ENCODE measurements around the gene FAM107B.
"Not testable (repeated sequence)": the region's sequence is repeated elsewhere in the genome, so short reads cannot be mapped to it uniquely, and the experiment has no call there.

FAM107B gene

GRCh38 chr10:14728346-14728745, 46.4 kb downstream of the FAM107B start:
- H3K4me1 Mint-ChIP-seq (ENCODE audit: low read depth) = peaks cover 23% of the 10 kb centered on the region
- H3K27me3 Mint-ChIP-seq = no peaks in the 10 kb centered on the region
- peaks cover 4% of the 10 kb centered on the region for H3K9me3 Mint-ChIP-seq (ENCODE audit: low read depth)
- no peak overlapping the region for H3K4me3 Mint-ChIP-seq
- H3K27ac Mint-ChIP-seq = no peak overlapping the region
- H3K36me3 Mint-ChIP-seq = peaks cover 2% of the 10 kb centered on the region

DNA sequence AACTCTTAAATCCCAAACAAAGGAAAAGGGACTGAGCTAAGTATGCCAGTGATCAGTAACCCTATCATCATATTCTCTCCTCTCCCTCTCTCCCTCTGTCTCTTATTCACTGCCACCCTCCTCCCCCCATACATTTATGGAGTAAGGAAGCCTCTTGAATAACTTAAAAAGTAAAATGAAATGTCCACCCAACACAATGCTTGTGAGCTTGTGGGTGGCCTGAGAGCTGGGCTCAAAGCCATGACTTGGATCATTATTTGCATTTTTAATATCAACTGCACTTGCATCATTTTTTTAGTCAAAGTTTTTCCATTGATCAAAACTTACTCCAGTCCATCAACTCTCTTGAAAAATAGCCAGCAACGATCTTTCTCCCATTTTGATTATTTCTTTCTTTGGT, 46.8 kb downstream of the FAM107B start:
- H3K27me3 Mint-ChIP-seq = no peaks in the 10 kb centered on the region
- H3K36me3 Mint-ChIP-seq = peaks cover 2% of the 10 kb centered on the region
- H3K4me3 Mint-ChIP-seq = no peak overlapping the region
- peaks cover 27% of the 10 kb centered on the region for H3K4me1 Mint-ChIP-seq (ENCODE audit: low read depth)
- H3K9me3 Mint-ChIP-seq (ENCODE audit: low read depth) = peaks cover 4% of the 10 kb centered on the region
- H3K27ac Mint-ChIP-seq = no peak overlapping the region

DNA sequence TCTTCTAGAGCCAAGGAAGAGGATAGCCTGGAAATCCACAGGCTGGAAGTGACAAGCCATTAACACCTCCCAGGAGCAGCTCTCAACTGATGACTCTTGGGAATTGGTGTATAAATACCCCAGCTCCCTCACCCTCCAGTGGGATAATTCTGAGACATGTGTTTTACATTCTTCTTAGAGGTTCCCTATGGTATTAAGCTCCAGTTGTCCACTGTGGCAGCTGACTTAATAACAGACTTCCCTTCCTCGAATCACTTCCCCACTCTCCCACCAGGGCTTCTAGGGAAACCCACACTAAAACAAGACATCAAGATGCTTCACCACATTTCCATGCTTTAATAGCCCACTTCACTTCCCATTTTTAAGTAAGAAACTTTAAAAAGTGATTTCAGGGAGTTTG, 47.2 kb downstream of the FAM107B start:
- Mint-ChIP-seq H3K9me3 (ENCODE audit: low read depth) (peaks cover 4% of the 10 kb centered on the region), H3K4me3 (no peak overlapping the region), H3K4me1 (ENCODE audit: low read depth) (peaks cover 31% of the 10 kb centered on the region), H3K27me3 (no peaks in the 10 kb centered on the region), H3K36me3 (peaks cover 2% of the 10 kb centered on the region), H3K27ac (no peak overlapping the region)

GRCh38 chr10:14724931-14725330, 49.8 kb downstream of the FAM107B start:
- no peaks in the 10 kb centered on the region for H3K27me3 Mint-ChIP-seq
- peaks cover 2% of the 10 kb centered on the region for H3K36me3 Mint-ChIP-seq
- no peak overlapping the region for H3K27ac Mint-ChIP-seq
- peaks cover 37% of the 10 kb centered on the region for H3K4me1 Mint-ChIP-seq (ENCODE audit: low read depth)
- peaks cover 4% of the 10 kb centered on the region for H3K9me3 Mint-ChIP-seq (ENCODE audit: low read depth)
- H3K4me3 Mint-ChIP-seq = peak overlapping the region; percentile 14

DNA sequence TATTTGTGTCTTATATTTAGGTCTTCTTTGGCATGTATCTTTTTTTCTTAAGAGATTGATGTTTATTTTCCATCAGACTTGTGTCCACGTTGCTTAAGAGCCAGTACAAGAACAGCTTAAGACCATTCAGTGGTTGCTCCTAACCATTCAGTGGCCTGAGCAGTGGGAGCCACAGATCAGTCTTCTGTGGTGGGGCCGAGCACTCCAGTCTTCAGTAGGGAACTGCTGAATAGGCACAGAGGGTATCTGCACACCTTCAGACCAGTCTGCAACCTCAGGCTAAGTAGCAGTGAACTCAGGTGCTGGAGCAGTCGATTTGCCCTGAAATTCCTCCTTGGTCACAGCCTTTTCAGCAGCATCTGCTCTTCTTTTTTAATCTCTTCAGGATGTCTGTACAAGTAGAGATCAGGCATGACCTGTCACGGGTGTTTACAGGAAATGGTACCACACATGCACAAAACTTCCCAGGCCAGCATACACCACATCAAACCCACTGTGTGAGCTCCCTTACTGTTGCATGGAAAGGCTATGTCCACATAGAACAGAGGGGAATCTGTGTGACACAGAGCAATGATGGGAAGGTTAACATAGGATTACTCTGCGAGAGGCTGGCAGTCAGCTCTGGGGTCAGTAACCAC, 51.5 kb downstream of the FAM107B start:
- Mint-ChIP-seq H3K36me3 (peaks cover 4% of the 10 kb centered on the region), H3K4me3 (peak overlapping the region; percentile 58), H3K27ac (peak overlapping the region; percentile 80), H3K4me1 (ENCODE audit: low read depth) (peaks cover 37% of the 10 kb centered on the region), H3K9me3 (ENCODE audit: low read depth) (peaks cover 4% of the 10 kb centered on the region), H3K27me3 (no peaks in the 10 kb centered on the region)

DNA sequence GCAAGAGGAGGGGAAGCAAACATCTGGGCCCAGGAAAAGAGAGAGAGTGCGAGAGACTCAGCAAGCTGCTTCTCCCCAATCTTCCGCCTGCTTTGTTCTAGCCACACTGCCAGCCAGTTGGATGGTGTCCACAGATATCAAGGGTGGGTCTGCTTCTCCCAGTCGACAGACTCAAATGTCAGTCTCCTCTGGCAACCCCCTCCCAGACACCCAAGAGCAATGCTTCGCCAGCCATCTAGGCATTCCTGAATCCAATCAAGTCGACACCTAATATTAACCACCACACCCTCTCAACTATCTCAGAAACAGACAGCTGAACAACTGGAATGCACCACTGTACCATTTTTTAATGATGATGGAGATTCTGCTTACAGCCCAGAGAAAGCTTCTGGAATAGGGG, 57.1 kb downstream of the FAM107B start:
- no peak overlapping the region for H3K27ac Mint-ChIP-seq
- peaks cover 2% of the 10 kb centered on the region for H3K36me3 Mint-ChIP-seq
- no peaks in the 10 kb centered on the region for H3K9me3 Mint-ChIP-seq (ENCODE audit: low read depth)
- H3K27me3 Mint-ChIP-seq = no peaks in the 10 kb centered on the region
- peaks cover 7% of the 10 kb centered on the region for H3K4me1 Mint-ChIP-seq (ENCODE audit: low read depth)
- H3K4me3 Mint-ChIP-seq = no peak overlapping the region

DNA sequence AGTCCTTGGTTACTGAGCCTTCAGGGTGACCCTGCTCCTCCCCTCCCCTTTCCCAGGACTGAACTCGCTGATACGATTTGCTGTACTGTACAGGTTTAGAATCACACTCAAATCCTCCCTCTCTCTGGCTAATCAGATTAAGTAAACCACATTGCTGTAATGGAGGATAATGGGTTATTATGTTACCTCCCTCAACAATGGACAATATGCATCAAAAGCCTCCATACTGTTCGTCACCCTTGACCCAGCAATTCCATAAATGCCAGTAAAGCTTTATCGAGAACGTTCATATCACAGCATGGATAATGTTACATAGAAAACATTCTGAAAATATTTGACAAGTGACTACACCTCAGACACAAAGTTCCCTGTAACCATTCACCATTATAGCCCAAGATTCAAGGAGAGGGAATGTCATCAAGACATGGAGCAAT, 61.7 kb downstream of the FAM107B start:
- Mint-ChIP-seq H3K36me3 (no peaks in the 10 kb centered on the region), H3K27ac (no peak overlapping the region), H3K4me3 (no peak overlapping the region), H3K4me1 (ENCODE audit: low read depth) (no peaks in the 10 kb centered on the region), H3K9me3 (ENCODE audit: low read depth) (no peaks in the 10 kb centered on the region), H3K27me3 (no peaks in the 10 kb centered on the region)

DNA sequence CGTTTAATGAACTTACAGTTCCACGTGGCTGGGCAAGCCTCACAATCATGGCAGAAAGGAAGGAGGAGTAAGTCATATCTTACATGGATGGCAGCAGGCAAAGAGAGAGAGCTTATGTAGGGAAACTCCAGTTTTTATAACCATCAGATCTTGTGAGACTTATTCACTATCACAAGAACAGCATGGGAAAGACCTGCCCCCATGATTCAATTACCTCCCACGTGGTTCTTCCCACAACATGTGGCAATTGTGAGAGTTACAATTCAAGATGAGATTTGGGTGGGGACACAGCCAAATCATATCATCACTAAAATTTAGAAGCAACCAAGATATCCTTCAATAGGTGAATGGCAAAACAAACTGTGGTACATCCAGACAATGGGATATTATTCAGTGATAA, 65.4 kb downstream of the FAM107B start:
- not testable (repeated sequence) for H3K9me3 Mint-ChIP-seq (ENCODE audit: low read depth); H3K27ac Mint-ChIP-seq; H3K36me3 Mint-ChIP-seq; H3K27me3 Mint-ChIP-seq; H3K4me3 Mint-ChIP-seq; H3K4me1 Mint-ChIP-seq (ENCODE audit: low read depth)

DNA sequence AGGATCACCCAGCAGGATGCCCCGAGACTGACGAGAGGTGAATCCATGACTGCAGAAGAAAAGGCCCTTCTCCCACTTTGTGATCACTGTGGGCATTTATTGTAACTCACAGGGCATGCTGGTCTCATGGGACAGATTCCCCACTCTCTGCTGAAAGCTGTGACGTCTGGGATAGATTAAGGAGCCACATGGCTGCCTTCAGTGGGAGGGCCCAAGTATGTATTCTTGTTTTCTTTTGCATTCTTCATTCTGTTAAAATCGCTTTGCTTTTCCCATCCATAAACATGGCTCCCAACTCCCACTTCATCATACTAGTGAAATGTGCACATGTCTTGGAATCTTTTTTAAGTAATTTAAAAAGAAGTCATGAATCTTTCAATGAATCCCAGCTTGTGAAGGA, 67.2 kb downstream of the FAM107B start:
- H3K36me3 Mint-ChIP-seq = no peaks in the 10 kb centered on the region
- H3K27me3 Mint-ChIP-seq = no peaks in the 10 kb centered on the region
- no peak overlapping the region for H3K4me3 Mint-ChIP-seq
- H3K4me1 Mint-ChIP-seq (ENCODE audit: low read depth) = no peaks in the 10 kb centered on the region
- no peaks in the 10 kb centered on the region for H3K9me3 Mint-ChIP-seq (ENCODE audit: low read depth)
- no peak overlapping the region for H3K27ac Mint-ChIP-seq

DNA sequence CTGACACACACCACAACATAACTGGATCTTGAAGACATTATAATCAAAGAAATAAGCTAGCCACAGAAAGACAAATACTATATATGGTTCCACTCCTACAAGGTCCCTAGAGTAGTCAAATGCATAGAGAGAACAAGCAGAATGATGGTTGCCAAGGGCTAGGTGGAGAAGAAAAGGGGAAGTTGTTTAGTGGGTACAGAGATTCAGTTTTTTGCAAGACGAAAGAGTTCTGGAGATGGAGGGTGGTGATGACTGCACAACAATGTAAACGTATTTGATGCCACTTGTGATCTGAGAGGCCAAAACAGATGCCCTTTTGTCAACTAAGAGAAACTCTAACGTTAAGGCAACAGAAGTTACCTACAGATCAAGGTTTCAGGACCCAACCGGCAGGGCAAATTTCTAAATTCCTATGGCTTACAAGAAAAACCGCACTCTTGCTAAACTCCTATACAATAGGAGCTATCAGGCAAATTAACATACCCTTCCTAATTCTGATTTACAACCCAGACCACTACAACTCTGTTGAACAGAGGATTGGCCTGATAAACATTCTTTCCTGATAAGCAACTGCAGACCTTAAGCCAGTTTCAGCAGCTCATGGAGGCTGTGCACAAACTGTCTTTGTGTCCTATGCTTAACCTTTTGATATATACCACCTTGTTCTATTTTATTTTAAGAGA, 69.0 kb downstream of the FAM107B start:
- Mint-ChIP-seq H3K4me1 (ENCODE audit: low read depth) (no peaks in the 10 kb centered on the region), H3K27me3 (no peaks in the 10 kb centered on the region), H3K9me3 (ENCODE audit: low read depth) (no peaks in the 10 kb centered on the region), H3K36me3 (no peaks in the 10 kb centered on the region), H3K4me3 (no peak overlapping the region), H3K27ac (no peak overlapping the region)

DNA sequence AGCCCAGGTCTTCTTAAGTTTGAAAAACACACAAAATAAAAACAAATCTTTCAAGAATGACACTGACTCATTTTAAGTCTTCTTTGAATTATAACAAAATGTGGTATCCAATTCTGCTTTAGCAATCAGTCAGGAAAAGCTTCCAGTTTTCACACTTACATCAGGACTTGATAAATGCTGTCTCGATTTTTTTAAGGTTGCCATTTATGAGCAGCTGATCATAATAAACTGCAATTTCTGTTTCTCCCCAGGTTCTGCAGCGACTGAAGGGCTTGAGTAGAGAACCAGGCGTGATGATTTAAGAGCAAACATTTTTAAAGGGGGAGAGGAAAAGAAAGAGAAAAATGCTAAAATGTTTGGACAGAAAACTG, 71.1 kb downstream of the FAM107B start:
- H3K27ac Mint-ChIP-seq = no peak overlapping the region
- H3K36me3 Mint-ChIP-seq = peaks cover 2% of the 10 kb centered on the region
- H3K4me3 Mint-ChIP-seq = no peak overlapping the region
- no peaks in the 10 kb centered on the region for H3K4me1 Mint-ChIP-seq (ENCODE audit: low read depth)
- no peaks in the 10 kb centered on the region for H3K9me3 Mint-ChIP-seq (ENCODE audit: low read depth)
- H3K27me3 Mint-ChIP-seq = no peaks in the 10 kb centered on the region

DNA sequence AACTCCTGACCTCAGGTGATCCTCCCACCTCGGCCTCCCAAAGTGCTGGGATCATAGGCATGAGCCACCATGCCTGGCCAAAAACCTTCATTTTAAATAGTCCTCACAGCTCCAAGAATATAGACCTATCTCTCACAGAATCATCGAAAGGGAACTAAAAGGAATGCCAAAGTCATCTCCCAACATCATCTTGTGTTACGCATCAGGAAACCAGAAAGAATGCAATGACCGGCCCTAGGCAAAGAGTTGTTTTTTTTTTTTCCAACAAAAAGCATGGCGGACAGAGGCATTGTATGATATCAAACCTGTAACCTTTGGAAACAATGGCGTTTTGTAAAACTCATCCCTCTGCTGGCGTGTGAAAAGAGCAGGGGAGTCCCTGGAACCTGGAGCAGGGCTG, 73.2 kb downstream of the FAM107B start:
- H3K4me3 Mint-ChIP-seq = no peak overlapping the region
- H3K27ac Mint-ChIP-seq = no peak overlapping the region
- no peaks in the 10 kb centered on the region for H3K27me3 Mint-ChIP-seq
- peaks cover 2% of the 10 kb centered on the region for H3K36me3 Mint-ChIP-seq
- no peaks in the 10 kb centered on the region for H3K4me1 Mint-ChIP-seq (ENCODE audit: low read depth)
- no peaks in the 10 kb centered on the region for H3K9me3 Mint-ChIP-seq (ENCODE audit: low read depth)

GRCh38 chr10:14700546-14700945, 74.2 kb downstream of the FAM107B start:
- Mint-ChIP-seq H3K4me1 (ENCODE audit: low read depth) (no peaks in the 10 kb centered on the region), H3K36me3 (peaks cover 2% of the 10 kb centered on the region)

GRCh38 chr10:14699482-14699881, 75.2 kb downstream of the FAM107B start:
- Mint-ChIP-seq H3K4me3 (no peak overlapping the region), H3K27ac (no peak overlapping the region), H3K27me3 (no peaks in the 10 kb centered on the region), H3K4me1 (ENCODE audit: low read depth) (no peaks in the 10 kb centered on the region), H3K36me3 (peaks cover 2% of the 10 kb centered on the region), H3K9me3 (ENCODE audit: low read depth) (no peaks in the 10 kb centered on the region)

More at GRCh38 chr10:14700546-14700945, 74.2 kb downstream of the FAM107B start:
- Mint-ChIP-seq H3K9me3 (ENCODE audit: low read depth) (no peaks in the 10 kb centered on the region), H3K27ac (no peak overlapping the region), H3K27me3 (no peaks in the 10 kb centered on the region), H3K4me3 (no peak overlapping the region)

GRCh38 chr10:14698829-14699170, 75.9 kb downstream of the FAM107B start:
- H3K9me3 Mint-ChIP-seq (ENCODE audit: low read depth) = no peaks in the 10 kb centered on the region
- no peak overlapping the region for H3K4me3 Mint-ChIP-seq
- no peaks in the 10 kb centered on the region for H3K4me1 Mint-ChIP-seq (ENCODE audit: low read depth)
- H3K27ac Mint-ChIP-seq = no peak overlapping the region
- no peaks in the 10 kb centered on the region for H3K27me3 Mint-ChIP-seq
- peaks cover 2% of the 10 kb centered on the region for H3K36me3 Mint-ChIP-seq

Data from activated naive CD8-positive, alpha-beta T cell (primary cell).